A549 (cell line): ENCODE data around the gene CCNI.

Experiments used
- CEBPB ChIP-seq, 2 experiments: fragments of >200 bp in 1 of 2; sonication (Bioruptor Twin) in 1 of 2; formaldehyde crosslinking in 1 of 2; IDR thresholded peaks; 2 replicates each; pipeline ENCODE4 v1.6.1; 2012 to 2016
- CTCF ChIP-seq: fragments of >200 bp; sonication (Bioruptor Twin); formaldehyde crosslinking; IDR thresholded peaks from 3 replicates; pipeline ENCODE4 v1.5.1; 2016
- JUNB ChIP-seq: fragments of >200 bp; sonication (Bioruptor Twin); formaldehyde crosslinking; IDR thresholded peaks from 2 replicates; pipeline ENCODE4 v1.6.1; 2016
- KDM1A ChIP-seq: fragments of 200-600 bp; sonication (generic); IDR thresholded peaks from 2 replicates; pipeline ENCODE4 v1.6.1; 2016; ENCODE audit warnings: low read depth, mild to moderate bottlenecking
- MAX ChIP-seq: IDR thresholded peaks from 2 replicates; pipeline ENCODE4 v1.6.1; 2012
- NPAS2 ChIP-seq: fragments of 250-450 bp; sonication (Bioruptor Pico); IDR thresholded peaks from 2 replicates; pipeline ENCODE4 v1.8.0; 2022; ENCODE audit warnings: mild to moderate bottlenecking, moderate library complexity, borderline replicate concordance
- POLR2AphosphoS2 ChIP-seq: conservative IDR thresholded peaks from 2 replicates; pipeline ENCODE4 v1.6.1; 2012; ENCODE audit warnings: low read length, improper control_type of control experiment, inconsistent platforms
- RFX5 ChIP-seq: fragments of 450-650 bp; IDR thresholded peaks from 2 replicates; pipeline ENCODE4 v1.7.1; 2014; ENCODE audit warnings: antibody characterized with exemption, mild to moderate bottlenecking, moderate library complexity

GRCh38 chr4:77104388-77104787 lies 28.6 kb upstream of the CCNI start:
- TF ChIP-seq CTCF: no peak
- no peak for TF ChIP-seq JUNB
- TF ChIP-seq NPAS2 (CRISPR knock-in tag): no peak
- no peak for TF ChIP-seq POLR2AphosphoS2
- TF ChIP-seq KDM1A: no peak
- TF ChIP-seq CEBPB (IDR thresholded peaks at IDR 0.05): no peak
- no peak for TF ChIP-seq RFX5
- TF ChIP-seq MAX: no peak
